GM19395 (cell line): ENCODE results near the gene RABL6.

Source experiments
- ATAC-seq: cut with Tn5 transposase; IDR thresholded peaks from one replicate; pipeline ENCODE4 v1.9.1; 2021; ENCODE audit warnings: mild to moderate bottlenecking, moderate library complexity; ENCODE audit not compliant: unreplicated experiment

Gene RABL6

GRCh38 chr9:136814725-136815421 is 7.1 kb downstream of the RABL6 start:
- no peak for ATAC-seq

- ATAC-seq: no peak
Observed at GRCh38 chr9:136815422-136815782, 7.7 kb downstream of the RABL6 start.

- ATAC-seq: no peak
Observed at GRCh38 chr9:136820971-136821825, 13.4 kb downstream of the RABL6 start.

GRCh38 chr9:136821826-136822544 is 14.2 kb downstream of the RABL6 start:
- ATAC-seq: no peak

GRCh38 chr9:136823136-136824046 is 15.6 kb downstream of the RABL6 start:
- no peak for ATAC-seq

GRCh38 chr9:136824496-136825225 is 16.9 kb downstream of the RABL6 start:
- ATAC-seq: no peak

GRCh38 chr9:136825295-136826187 is 17.8 kb downstream of the RABL6 start:
- ATAC-seq: no peak

GRCh38 chr9:136826188-136826541 is 18.4 kb downstream of the RABL6 start:
- no peak for ATAC-seq

- ATAC-seq: no peak
Observed at GRCh38 chr9:136826703-136827582, 19.2 kb downstream of the RABL6 start.

GRCh38 chr9:136827794-136828473 is 20.2 kb downstream of the RABL6 start:
- ATAC-seq: no peak

- ATAC-seq: no peak
Observed at GRCh38 chr9:136828474-136829140, 20.9 kb downstream of the RABL6 start.

- no peak for ATAC-seq
Observed at GRCh38 chr9:136829412-136829811, 21.7 kb downstream of the RABL6 start.

- no peak for ATAC-seq
Observed at GRCh38 chr9:136829981-136830885, 22.5 kb downstream of the RABL6 start.

- ATAC-seq: no peak
Observed at GRCh38 chr9:136831002-136831719, 23.4 kb downstream of the RABL6 start.

GRCh38 chr9:136831720-136832104 is 24.0 kb downstream of the RABL6 start:
- ATAC-seq: no peak
